ENCODE results near the gene CPNE1. TPM values are rescaled to one million over a fixed set of nuclear protein-coding genes. Genes with fewer than 3 reads are reported as not detected.

CPNE1 gene
- total and polyA plus RNA-seq, 8 donors: 59.7 to 138 (median 75.2) TPM

DNA sequence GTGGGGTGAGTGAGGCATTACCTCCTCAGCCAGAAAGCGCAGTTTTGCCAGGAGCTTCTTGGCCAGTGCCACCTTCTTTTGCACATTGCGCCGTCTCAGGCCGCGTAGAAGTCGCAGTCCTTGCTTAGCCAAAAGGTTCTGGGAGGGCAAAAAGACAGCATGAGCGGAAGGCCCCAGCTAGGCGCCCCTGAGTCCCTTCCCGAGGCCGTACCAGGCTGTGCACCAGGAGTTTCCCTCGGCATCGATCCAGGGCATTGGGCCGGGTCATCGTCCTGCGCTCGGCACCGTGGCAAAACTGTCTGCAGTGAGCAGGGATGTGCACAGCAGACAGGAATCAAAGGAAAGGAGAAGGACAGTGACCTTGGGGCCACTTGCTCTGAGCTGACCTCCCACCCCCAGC, 69.2 kb downstream of the CPNE1 start:
- TF ChIP-seq CTCF (IDR thresholded peaks at IDR 0.05): no peak
- no peak for ATAC-seq

GRCh38 chr20:35592339-35592974, 72.2 kb downstream of the CPNE1 start:
- FAIRE-seq: no peak
- intact Hi-C loops (cut with DNase I): no loop called here
- WGBS, 2 donors: 15 to 18% methylated on average over 2 of the region's 2 CpGs
- Histone ChIP-seq H3K36me3 (no peaks in the 10 kb centered on the region), H3K4me3 (no peak overlapping the region), H3K4me1 (no peaks in the 10 kb centered on the region), H3K27me3 (no peaks in the 10 kb centered on the region), H3K27ac (no peak overlapping the region), H3K9me3 (no peaks in the 10 kb centered on the region)
- DNase-seq: no peak
- TF ChIP-seq CTCF (IDR thresholded peaks at IDR 0.05): no peak
- ATAC-seq: no peak

More for the DNA sequence above, 69.2 kb downstream of the CPNE1 start:
- Histone ChIP-seq H3K4me3 (no peak overlapping the region), H3K27ac (no peak overlapping the region), H3K36me3 (no peaks in the 10 kb centered on the region), H3K9me3 (no peaks in the 10 kb centered on the region), H3K27me3 (no peaks in the 10 kb centered on the region), H3K4me1 (peaks cover 0 to 5% (median 0%) of the 10 kb centered on the region in 3 donors)
- FAIRE-seq (no peak), DNase-seq (peak in 1 of 6 donors; percentile 25)
- intact Hi-C loops (cut with DNase I): no loop called here
- 89 to 94% methylated on average over 16 to 17 of the region's 17 CpGs for WGBS, 2 donors

GRCh38 chr20:35588397-35588796, 76.3 kb downstream of the CPNE1 start:
- TF ChIP-seq CTCF (IDR thresholded peaks at IDR 0.05): no peak
- intact Hi-C loops (cut with DNase I): no loop called here
- WGBS, 2 donors: 80 to 88% methylated on average over 14 of the region's 14 CpGs

GRCh38 chr20:35587436-35587835, 77.3 kb downstream of the CPNE1 start:
- Histone ChIP-seq H3K27ac (no peak overlapping the region), H3K27me3 (no peaks in the 10 kb centered on the region), H3K4me3 (no peak overlapping the region), H3K4me1 (no peaks in the 10 kb centered on the region), H3K36me3 (no peaks in the 10 kb centered on the region), H3K9me3 (no peaks in the 10 kb centered on the region)
- no peak for FAIRE-seq
- no peak for TF ChIP-seq CTCF (IDR thresholded peaks at IDR 0.05)
- DNase-seq: no peak
- ATAC-seq: no peak
- WGBS, 2 donors: 75 to 81% methylated on average over 2 of the region's 2 CpGs
- intact Hi-C loops (cut with DNase I): no loop called here

More at GRCh38 chr20:35588397-35588796, 76.3 kb downstream of the CPNE1 start:
- ATAC-seq (no peak), DNase-seq (peak in 1 of 6 donors; percentile 11), FAIRE-seq (no peak)
- Histone ChIP-seq H3K36me3 (no peaks in the 10 kb centered on the region), H3K27ac (no peak overlapping the region), H3K4me3 (no peak overlapping the region), H3K27me3 (no peaks in the 10 kb centered on the region), H3K4me1 (no peaks in the 10 kb centered on the region), H3K9me3 (no peaks in the 10 kb centered on the region)

- ATAC-seq (no peak), FAIRE-seq (no peak), DNase-seq (peak in 1 of 6 donors; percentile 25)
- intact Hi-C loops (cut with DNase I): no loop called here
- H3K4me1 ChIP-seq: no peaks in the 10 kb centered on the region
- H3K9me3 ChIP-seq: no peaks in the 10 kb centered on the region
- WGBS, 2 donors: 88 to 94% methylated on average over 6 of the region's 6 CpGs
- no peak overlapping the region for H3K4me3 ChIP-seq
- TF ChIP-seq CTCF (IDR thresholded peaks at IDR 0.05): no peak
- no peaks in the 10 kb centered on the region for H3K27me3 ChIP-seq
- H3K27ac ChIP-seq: no peak overlapping the region
- no peaks in the 10 kb centered on the region for H3K36me3 ChIP-seq
Observed at GRCh38 chr20:35586751-35587425, 77.8 kb downstream of the CPNE1 start.

Measured in pancreas (tissue), 10 donors.